GM19193 (cell line): Measurements from ENCODE around the gene MMP23B.

Experiments
- POLR2A ChIP-seq: IDR thresholded peaks from 4 replicates; pipeline ENCODE4 v1.6.1; 2011; ENCODE audit not compliant: insufficient read depth, insufficient read length; ENCODE audit errors: extremely low read depth

Gene MMP23B

DNA sequence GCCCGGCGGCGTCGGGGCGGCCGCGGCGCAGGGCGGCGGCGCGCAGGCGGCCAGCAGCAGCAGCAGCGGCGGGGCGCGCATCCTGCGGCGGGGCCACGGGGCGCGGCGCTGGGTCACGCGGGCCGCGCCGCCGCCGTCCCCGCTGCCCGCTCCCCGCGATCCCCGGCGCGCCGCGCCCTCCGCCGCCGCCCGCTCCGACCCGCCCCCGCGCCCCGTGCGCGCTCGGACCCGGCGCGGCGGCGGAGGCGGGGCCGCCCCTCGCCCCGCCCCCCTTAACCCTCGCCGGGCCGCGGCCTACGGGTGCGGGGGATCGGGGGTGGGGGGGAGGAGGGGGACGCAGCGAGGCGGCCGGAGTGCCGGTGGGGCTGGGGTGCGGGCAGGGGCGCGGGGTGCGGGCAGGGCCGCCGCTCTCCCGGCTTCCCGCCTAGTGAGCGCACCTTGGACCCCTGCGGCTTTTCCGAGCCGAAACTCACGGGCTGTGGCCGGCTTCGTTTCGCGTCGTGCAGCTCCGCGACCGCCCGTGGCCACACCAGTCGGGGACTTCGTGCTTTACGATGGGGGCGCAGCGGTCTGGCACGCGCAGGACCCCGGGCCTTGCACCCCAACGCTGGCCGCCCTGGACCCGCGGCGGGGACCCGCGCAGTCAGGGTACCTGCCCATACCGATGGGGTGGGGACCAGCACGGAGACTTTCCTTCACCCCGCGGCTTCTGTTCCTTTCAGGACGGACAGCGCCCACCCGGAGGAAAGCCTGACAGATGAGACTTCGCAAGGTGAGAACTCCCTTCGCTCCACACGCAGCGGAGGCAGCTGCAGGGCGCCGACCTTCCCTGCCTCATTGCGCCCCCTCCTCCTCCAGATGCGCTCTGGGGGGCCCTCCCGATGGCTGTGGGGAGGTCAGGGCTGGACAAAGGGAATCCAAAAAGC, 31.8 kb upstream of the MMP23B start, which contains the start of gene FNDC10:
Gene FNDC10, minus strand, starts transcription at position 201 of the 926 bp plus-strand sequence. Its CDS starts 120 bp downstream, at position 81.
- TF ChIP-seq POLR2A, result no peak

DNA sequence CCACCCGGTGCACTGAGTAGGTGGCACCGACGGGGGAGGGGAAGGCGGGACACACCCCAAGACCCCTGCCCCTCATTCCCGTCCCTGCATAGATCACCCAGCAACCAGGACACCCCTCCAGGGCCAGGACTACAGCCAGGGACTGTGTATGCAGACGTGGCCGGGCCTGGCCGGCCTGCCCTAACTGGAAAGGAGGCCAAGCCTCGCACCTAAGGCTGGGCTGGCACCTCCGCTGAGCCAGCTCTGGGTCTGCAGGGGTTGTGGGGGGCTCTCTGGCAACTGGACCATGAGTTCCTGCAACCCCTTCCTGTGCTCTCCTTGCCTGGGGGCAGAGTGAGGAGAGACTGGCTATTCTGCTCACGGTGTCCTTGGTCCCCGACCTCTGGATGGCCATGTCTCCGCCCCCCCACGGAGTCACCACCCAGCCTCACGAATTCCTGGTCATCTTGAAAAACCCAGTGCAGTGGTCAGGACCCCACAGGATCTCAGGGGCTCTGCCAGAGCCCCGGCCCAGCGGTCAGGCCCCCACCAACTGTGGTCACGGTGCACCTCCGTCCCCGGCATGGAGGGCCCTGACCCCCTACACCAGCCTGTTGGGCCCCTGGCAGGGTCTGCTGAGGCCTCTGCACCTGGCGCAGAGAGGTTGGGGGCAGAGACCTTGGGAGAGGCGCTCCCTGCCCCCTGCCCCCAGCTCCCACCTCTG, 31.0 kb upstream of the MMP23B start:
- TF ChIP-seq POLR2A, result no peak

DNA sequence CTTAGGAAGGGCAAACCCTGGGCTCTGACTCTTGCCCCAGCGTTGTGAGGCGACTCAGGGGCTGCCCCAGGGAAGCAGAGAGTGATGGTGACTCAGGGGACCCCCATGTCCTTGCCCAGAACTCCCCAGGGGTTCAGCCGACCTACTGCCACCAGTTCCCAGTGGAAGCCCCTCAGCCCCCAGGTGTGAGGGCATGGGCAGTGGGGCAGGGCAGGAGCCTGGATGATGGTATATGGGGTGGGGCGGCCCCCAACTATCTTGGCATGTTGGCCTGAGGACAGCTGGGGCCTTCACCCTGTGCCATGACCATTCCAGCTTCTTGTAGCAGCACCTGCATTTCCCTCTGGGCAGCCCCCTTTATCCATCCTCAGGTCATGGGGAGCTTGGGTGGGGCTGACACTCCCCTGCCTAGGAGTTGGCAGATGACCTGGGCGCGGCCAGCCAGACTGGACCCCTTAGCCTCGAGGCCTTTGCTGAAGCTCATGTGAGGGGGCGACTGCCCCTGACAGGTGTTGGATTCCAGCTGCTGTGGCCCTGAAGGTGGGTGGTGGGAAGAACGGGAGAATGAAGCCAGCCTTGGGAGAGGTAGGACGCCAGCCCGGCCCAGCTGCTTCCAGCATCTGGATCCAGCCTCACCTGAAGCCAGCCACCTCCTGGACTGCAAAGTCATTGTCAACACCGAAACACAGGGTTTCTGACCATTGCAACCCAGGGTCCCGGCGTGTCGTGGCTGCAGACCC, 30.2 kb upstream of the MMP23B start:
- TF ChIP-seq POLR2A, result no peak

DNA sequence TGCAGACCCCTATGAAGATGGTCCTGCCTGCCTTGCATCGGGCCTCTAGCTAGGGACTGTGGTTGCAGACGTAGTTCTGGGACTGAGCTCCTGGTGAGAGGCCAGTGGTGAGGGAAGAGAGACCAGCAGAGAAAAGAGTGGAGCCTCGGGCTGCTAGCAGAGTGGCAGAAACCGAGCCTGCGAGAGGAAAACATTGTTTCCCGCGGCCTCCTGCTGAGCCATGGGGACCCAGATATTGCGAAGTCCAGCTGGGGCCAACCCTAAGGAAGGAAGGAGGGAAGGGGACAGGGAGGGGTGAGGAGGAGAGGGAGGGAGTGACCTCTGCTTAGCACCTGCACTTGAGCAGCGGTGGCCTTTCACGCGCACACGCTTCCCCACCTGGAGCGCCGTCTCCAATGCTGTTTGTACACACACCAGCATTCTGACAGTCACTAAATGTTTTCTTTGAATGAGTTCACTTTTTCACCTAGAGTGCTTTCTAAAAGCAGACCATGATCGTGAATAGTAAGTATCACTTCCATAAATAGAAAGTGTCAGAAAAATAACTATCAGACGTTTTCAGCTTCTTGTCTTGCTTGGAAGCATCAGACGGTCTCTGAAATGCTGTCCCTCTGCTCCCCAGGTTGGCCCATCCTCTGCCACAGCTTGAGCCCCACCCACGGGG, 29.5 kb upstream of the MMP23B start:
- TF ChIP-seq POLR2A, result no peak

GRCh38 chr1:1602968-1603506, 28.9 kb upstream of the MMP23B start:
- TF ChIP-seq POLR2A, result no peak

GRCh38 chr1:1603671-1604373, 28.2 kb upstream of the MMP23B start:
- no peak for TF ChIP-seq POLR2A

- no peak for TF ChIP-seq POLR2A
Observed at GRCh38 chr1:1604374-1605033, 27.5 kb upstream of the MMP23B start.

DNA sequence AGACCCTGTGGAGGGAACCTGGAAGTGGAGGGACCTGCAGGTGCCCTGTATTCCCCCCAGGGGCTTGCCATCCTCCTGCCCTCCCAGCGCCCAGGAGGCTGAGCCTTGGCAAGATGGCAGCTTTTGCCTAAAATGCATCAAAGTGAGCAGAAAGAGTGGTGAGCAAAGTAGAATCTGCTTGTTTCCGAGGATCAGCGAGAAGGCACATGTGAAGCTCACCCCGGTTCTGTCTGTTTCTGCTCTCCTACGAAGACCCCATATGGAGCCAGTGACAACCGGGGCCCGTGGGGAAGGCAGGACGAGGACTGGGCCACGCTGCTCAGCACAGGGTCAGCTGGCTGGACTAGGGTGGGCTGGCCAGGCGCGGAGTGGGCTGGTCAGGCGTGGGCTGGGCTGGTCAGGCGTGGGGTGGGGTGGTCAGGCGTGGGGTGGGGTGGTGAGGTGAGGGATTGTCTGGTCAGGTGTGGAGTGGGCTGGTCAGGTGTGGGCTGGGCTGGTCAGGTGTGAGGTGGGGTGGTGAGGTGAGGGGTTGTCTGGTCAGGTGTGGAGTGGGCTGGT, 26.9 kb upstream of the MMP23B start:
- no peak for TF ChIP-seq POLR2A

DNA sequence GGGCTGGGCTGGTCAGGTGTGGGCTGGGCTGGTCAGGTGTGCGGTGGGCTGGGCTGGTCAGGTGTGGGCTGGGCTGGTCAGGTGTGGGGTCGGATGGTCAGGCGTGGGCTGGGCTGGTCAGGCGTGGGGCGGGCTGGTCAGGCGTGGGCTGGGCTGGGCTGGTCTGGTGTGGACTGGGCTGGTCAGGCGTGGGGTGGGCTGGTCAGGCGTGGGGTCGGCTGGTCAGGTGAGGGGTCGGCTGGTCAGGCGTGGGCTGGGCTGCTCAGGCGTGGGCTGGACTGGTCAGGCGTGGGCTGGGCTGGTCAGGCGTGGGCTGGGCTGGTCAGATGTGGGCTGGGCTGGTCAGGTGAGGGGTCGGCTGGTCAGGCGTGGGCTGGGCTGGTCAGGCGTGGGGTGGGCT, 26.2 kb upstream of the MMP23B start:
- no peak for TF ChIP-seq POLR2A

- no peak for TF ChIP-seq POLR2A
Observed at GRCh38 chr1:1606232-1606631, 25.7 kb upstream of the MMP23B start.

GRCh38 chr1:1609822-1610485, 22.0 kb upstream of the MMP23B start:
- TF ChIP-seq POLR2A, result no peak

DNA sequence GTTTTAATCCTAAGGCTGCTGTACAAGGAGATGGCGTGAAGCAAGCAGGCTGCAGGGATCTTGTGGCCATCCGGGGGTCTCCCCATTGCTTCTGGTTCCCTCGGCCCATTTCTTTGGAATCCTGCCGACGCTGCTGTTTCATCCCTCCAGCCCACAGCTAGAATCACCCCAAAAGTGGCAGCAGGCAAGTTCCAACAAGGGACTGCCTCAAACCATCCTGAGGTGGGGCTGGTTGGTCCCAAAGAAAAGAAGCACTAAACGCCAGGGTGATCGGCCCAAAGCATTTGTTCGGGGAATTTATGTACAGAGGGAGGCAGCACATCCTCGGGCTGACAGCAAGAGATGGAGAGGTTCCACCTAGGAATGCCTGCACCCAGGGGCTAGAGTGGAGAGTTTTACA, 21.2 kb upstream of the MMP23B start:
- TF ChIP-seq POLR2A, result no peak

GRCh38 chr1:1612104-1612400, 19.9 kb upstream of the MMP23B start:
- no peak for TF ChIP-seq POLR2A

DNA sequence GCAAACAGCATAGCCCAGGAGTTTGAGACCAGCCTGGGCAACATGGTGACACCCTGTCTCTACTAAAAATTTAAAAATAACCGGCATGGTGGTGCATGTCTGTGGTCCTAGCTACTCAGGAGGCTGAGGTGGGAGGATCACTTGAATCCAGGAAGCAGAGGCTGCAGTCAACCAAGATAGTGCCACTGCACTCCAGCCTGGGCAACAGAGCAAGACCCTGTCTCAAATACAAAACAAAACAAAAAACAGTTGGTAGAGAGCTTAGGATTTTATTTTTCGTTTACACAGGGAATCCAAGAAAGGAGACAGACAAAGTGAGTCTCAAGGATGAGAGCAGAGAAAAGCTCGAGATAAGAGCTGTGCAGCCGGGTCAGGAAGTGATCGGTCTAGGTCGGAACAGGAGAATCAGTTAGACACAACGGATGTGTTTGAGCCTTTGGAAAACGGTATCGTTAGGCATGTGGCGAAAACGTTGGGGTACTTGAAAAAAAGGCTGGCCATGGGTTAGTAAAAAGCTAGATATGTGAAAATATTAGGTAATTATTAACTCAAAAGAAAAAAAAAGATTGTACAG, 18.4 kb upstream of the MMP23B start:
- TF ChIP-seq POLR2A, result no peak
